Activated T-cell treated with anti-CD3 and anti-CD28 coated beads, Interleukin-2, amount 50 U/mL, for 4 hours (primary cell): ENCODE measurements around the gene AMH. TPM values are rescaled to one million over a fixed set of nuclear protein-coding genes. Genes with fewer than 3 reads are reported as not detected.

Source experiments
- total RNA-seq, 3 donors: library from RNA; stranded (reverse); gene quantifications; one replicate each; pipeline ENCODE4 v1.2.1, GENCODE V29; 2021

AMH gene
- total RNA-seq, 3 donors from 2014 or later, result 3.9 to 9.4 (median 5.8) TPM

Other genes starting within 250 kb of the AMH start
- 10 to 100 TPM; 12.6 to 17.2 (median 14.4) TPM for gene BTBD2, start 233.6 kb upstream of the AMH start, total RNA-seq
- gene MKNK2, start 198.1 kb upstream of the AMH start, total RNA-seq, result 100 to 1,000 TPM; 122 to 130 (median 128) TPM
- gene MOB3A, start 153.0 kb upstream of the AMH start, total RNA-seq, result 100 to 1,000 TPM; 128 to 137 (median 137) TPM
- gene IZUMO4, start 152.4 kb upstream of the AMH start, total RNA-seq, result 1 to 10 TPM; 3.4 to 4.6 (median 4.2) TPM
- gene AP3D1, start 97.8 kb upstream of the AMH start, total RNA-seq, result 100 to 1,000 TPM in 2 of 3 donors, 10 to 100 TPM in 1; 91.9 to 109 (median 108) TPM
- 10 to 100 TPM; 89.3 to 96.0 (median 94.0) TPM for gene DOT1L, start 85.4 kb upstream of the AMH start, total RNA-seq
- 10 to 100 TPM; 69.0 to 92.2 (median 71.4) TPM for gene PLEKHJ1, start 13.0 kb upstream of the AMH start, total RNA-seq
- 100 to 1,000 TPM; 174 to 195 (median 179) TPM for gene SF3A2, start 12.5 kb upstream of the AMH start, total RNA-seq
- gene JSRP1, start 7.1 kb downstream of the AMH start, total RNA-seq, result under 1 TPM; 0.63 to 0.95 (median 0.89) TPM
- gene PEAK3, start 32.9 kb downstream of the AMH start, total RNA-seq, result under 1 TPM in 1 of 3 donors, not detected in 2; 0.11 TPM
- gene LINGO3, start 58.8 kb downstream of the AMH start, total RNA-seq, result not detected
- gene LSM7, start 79.3 kb downstream of the AMH start, total RNA-seq, result 100 to 1,000 TPM; 275 to 313 (median 307) TPM
- 10 to 100 TPM; 42.1 to 45.3 (median 42.2) TPM for gene SPPL2B, start 79.4 kb downstream of the AMH start, total RNA-seq
- not detected for gene TMPRSS9, start 110.9 kb downstream of the AMH start, total RNA-seq
- 100 to 1,000 TPM; 273 to 326 (median 286) TPM for gene TIMM13, start 178.3 kb downstream of the AMH start, total RNA-seq
- 10 to 100 TPM; 90.9 to 98.3 (median 92.0) TPM for gene LMNB2, start 207.6 kb downstream of the AMH start, total RNA-seq
- 10 to 100 TPM; 67.4 to 75.5 (median 72.8) TPM for gene GADD45B, start 226.8 kb downstream of the AMH start, total RNA-seq